GM12864 (cell line): Measurements from ENCODE around the gene KCTD7.
"Not testable (repeated sequence)": the region's sequence is repeated elsewhere in the genome, so short reads cannot be mapped to it uniquely, and the experiment has no call there.

ENCODE experiments used
- DNase-seq: peaks from one replicate; pipeline ENCODE4 v3.0.0-alpha.2; 2011; ENCODE audit warnings: low read depth
- H3K4me3 ChIP-seq: 2 replicates; pipeline ENCODE4 v1.5.1; 2011; ENCODE audit warnings: mild to moderate bottlenecking, low read depth, low read length, control low read depth
- CTCF ChIP-seq: IDR thresholded peaks from 2 replicates; pipeline ENCODE4 v1.5.1; 2011; ENCODE audit warnings: low read depth, mild to moderate bottlenecking, moderate library complexity, low read length, control low read depth, inconsistent platforms; ENCODE audit errors: missing control alignments

The KCTD7 gene

DNA sequence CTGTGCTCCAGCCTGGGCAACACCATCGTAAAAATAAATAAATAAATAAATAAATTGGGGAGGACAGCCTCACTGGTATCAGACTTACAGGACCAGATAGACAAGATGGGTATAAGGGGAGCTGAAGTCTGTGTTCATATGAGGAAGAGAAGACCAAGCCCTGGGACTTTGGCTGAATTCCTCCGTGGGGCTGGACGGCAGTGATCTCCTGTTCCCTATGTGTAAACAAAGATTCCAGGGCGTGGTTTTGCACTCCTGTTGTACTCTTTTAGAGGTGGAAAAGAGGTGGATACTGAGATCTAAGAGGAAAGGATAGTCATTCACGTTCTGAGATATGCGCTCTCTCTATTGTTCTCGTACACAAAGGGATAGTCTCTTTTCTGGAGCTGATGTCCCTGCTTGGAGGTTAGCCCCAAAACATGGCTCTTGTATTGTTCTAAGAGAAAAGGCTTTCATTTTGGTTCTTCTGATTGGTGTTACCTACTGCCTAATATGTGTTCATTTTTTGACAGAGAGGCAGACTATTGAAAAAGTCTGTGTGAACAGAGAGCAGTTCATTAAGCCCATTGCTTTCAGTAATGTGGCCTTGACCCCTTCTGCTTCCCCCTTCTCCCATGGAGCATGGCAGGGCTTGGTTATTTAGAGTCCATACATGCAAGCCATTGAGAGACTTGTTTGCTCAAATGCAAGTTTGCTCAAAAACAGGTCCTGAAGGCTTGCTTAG, 12.3 kb downstream of the KCTD7 start:
- no peak for TF ChIP-seq CTCF
- no peak for DNase-seq
- no peak overlapping the region for H3K4me3 ChIP-seq

DNA sequence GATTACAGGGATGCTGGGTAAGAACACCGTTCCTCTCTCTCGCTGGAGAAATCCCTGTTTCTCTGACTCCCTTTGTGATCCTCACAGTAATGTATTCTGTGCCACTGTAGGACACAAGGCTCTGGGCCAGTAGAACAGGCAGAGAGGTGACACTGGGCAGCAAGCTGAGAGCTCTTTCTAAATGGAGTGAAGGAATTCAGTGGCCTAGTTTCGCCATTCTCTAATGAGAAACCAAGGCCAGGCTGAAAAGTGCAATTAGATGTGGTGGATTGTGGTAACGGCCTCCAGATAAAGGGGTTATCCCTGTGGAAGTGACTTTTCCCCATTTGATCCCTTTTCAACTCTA, 12.8 kb downstream of the KCTD7 start:
- no peak for DNase-seq
- TF ChIP-seq CTCF, result no peak
- no peak overlapping the region for H3K4me3 ChIP-seq

GRCh38 chr7:66642186-66642585, 13.5 kb downstream of the KCTD7 start:
- H3K4me3 ChIP-seq, result no peak overlapping the region
- DNase-seq, result no peak
- TF ChIP-seq CTCF, result no peak

DNA sequence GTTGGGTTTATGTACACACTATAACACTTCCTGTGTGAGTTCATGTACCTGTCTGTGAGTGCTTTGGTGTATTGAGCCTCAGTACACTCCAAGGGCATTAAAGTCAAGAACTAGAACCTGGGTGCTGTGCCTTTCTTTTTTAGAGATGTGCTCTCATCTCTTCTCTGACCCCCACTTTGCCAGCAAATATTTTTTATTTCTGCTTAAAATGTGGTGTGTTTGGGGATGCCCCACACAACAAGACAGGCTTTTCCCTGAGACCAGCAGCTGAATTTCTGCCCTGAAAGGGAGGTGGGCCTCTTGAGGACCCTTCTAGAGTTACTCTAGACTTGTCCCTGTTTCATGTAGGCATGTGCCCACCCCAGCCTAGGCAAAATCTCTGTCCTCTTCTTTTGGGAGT, 14.3 kb downstream of the KCTD7 start:
- no peak for DNase-seq
- no peak overlapping the region for H3K4me3 ChIP-seq
- TF ChIP-seq CTCF, result no peak

GRCh38 chr7:66643395-66643794, 14.7 kb downstream of the KCTD7 start:
- no peak for DNase-seq
- no peak for TF ChIP-seq CTCF
- no peak overlapping the region for H3K4me3 ChIP-seq

DNA sequence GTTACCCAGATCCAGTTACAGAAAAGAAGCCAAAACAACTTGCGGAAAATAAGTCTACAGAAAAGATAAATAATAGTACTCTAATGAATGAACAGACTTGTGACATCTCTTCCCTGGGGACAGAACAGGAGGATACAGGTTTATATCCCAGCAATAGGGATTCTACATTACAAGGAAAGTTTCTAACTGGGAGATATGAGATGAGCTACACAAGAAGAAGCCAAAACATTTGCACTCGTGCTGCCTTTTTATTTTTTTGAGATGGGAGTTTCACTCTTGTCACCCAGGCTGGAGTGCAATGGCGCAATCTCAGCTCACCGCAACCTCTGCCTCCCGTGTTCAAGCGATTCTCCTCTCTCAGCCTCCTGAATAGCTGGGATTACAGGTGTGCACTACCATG, 22.3 kb downstream of the KCTD7 start:
- DNase-seq, H3K4me3 ChIP-seq: not testable (repeated sequence)

- DNase-seq, result not testable (repeated sequence)
- H3K4me3 ChIP-seq, result peak overlapping the region; percentile 91
These were observed 25.1 kb downstream of the KCTD7 start for GRCh38 chr7:66653719-66654274.
